NCI-H187 treated with DMSO at 0.1 percent for 48 hours (cell line): Measurements from ENCODE around the gene NUP160.
A peak's percentile ranks its signal among the peaks of the same experiment; 100 is the strongest.
"Not testable (repeated sequence)": the region's sequence is repeated elsewhere in the genome, so short reads cannot be mapped to it uniquely, and the experiment has no call there.

Experiments used
- DNase-seq: peaks from one replicate; lab custom pipeline; 2025; lab: John Stamatoyannopoulos, UW

The NUP160 gene

GRCh38 chr11:47847892-47848699 lies at the start of gene NUP160:
Gene NUP160, minus strand, starts transcription at chr11:47848350. Its CDS starts 32 bp downstream, at chr11:47848318.
- DNase-seq: peak; percentile 41

GRCh38 chr11:47896199-47896598 lies 48.0 kb upstream of the NUP160 start:
- DNase-seq: no peak

- DNase-seq: no peak
These were observed 46.9 kb upstream of the NUP160 start for GRCh38 chr11:47895035-47895434.

GRCh38 chr11:47892546-47893276 lies 44.6 kb upstream of the NUP160 start:
- not testable (repeated sequence) for DNase-seq

DNA sequence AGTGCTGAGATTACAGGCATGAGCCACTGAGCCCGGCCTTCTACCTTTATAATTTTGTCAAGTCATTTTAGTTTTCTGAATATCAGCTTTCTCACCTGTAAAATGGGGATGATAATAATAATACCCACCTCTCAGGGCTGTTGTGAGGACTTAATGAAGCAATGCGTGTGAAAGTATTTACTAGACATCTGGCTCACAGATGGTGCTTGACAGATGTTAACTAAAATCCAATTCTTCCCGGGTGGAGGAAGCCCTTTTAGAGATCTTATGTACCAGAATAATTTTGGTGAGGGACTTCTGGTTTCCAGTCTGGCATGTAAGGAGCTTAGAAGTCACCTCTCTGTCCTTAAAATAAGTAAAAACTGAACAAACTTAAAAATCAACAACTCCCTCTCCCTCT lies 43.7 kb upstream of the NUP160 start:
- no peak for DNase-seq

DNA sequence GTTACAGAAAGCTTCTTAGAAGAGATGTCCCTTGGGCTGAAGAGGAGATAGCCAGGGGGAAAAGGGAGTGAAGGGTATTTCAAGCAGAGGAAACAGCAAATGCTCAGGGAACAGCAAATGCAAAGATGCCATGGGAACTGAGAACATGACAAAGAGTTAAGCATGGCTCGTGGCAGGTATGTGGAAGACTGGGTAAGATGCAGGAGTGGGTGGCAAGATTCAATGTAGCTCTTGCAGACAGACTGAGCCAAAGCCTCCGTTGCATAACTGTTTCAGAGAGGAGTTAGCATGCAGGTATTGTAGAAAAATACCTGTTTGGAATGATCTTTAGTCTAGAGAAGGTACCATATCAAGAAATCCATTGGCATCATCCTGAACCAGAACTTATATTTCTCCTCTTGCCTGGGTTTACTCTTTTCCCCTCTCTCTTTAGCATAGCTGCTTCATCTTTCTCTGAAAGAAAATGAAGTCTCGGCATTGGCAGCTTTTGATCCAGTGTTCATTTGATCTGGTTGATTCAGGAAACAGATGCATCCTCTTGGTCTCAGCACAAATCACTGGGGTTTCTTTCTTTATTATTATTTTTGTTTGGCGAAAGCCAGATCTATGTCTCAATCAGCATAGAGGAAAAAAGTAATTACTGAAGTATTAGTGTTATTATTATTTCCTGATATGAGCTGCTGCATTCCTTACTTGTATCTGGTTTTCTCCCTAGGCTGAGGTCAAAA lies 41.7 kb upstream of the NUP160 start:
- no peak for DNase-seq

GRCh38 chr11:47887910-47888569 lies 39.9 kb upstream of the NUP160 start:
- no peak for DNase-seq

DNA sequence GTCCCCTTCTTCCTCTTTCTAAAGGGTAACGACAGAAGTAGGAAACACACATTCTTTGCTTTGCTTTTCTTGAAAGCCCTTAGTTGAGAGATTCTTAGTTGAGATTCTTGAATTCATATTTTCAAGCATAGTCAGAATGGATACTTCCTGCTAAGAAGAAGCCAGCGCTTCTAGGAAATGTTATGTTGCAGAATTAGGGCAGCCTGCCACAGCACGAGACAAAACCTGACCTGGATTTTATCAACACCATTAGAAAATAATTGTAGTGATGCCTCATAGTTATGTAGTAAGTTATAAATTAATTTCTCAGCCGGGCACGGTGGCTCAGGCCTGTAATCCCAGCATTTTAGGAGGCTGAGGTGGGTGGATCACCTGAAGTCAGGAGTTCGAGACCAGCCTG lies 37.9 kb upstream of the NUP160 start:
- DNase-seq: no peak

DNA sequence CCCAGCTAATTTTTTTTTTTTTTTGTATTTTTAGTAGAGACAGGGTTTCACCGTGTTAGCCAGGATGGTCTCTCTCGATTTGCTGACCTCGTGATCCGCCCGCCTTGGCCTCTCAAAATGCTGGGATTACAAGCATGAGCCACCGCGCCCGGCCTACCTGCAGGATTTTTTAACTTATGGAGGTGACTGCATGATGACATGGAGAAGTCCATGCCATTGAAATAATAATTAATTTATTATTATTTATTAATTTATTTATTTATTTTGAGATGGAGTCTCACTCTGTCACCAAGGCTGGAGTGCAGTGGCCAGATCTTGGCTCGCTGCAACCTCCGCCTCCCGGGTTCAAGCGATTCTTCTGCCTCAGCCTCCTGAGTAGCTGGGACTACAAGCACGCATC lies 34.3 kb upstream of the NUP160 start:
- DNase-seq: not testable (repeated sequence)

GRCh38 chr11:47881145-47881544 lies 33.0 kb upstream of the NUP160 start:
- DNase-seq: no peak

- no peak for DNase-seq
These were observed 31.4 kb upstream of the NUP160 start for GRCh38 chr11:47879259-47880158.

GRCh38 chr11:47875858-47876257 lies 27.7 kb upstream of the NUP160 start:
- not testable (repeated sequence) for DNase-seq

- DNase-seq: no peak
These were observed 22.3 kb upstream of the NUP160 start for GRCh38 chr11:47870404-47870803.

DNA sequence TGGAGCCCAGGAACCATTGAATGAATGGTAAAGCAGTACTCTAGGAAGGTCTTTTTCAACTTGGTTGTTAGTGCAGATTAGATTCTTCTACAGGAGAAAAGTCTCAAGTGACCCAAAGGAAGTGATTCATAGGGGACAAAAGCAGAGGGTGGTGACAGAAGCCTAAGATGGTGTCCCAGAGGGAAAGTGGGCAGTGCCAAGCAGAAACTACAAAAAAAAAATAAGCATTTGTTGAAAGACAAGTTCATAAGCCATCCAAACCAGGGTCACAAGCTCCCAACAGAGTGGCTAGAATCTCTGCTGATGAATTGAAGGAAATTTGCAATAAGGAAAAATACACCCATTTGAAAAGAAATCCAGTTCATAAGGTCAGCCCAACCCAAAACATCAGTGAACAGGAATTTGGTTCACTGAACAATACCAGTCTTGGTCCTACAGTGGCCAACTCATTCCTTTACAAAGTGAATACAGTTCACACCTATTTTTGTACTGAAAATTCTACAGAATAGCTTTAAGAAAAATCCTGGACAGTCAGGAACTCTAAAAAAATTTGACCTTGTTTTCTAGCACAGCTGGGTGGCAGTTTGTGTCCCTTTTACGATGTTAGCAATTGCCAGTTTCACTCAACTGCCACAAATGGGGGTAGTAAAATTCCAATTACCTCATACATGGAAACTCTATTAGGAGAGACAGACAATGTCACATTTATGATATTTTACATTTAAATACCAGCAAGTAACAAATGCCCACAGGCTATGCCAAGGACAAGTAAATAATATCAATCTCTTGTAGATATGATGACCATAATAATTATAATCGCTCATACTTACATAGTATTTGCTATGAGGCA lies 21.6 kb upstream of the NUP160 start:
- DNase-seq: no peak

DNA sequence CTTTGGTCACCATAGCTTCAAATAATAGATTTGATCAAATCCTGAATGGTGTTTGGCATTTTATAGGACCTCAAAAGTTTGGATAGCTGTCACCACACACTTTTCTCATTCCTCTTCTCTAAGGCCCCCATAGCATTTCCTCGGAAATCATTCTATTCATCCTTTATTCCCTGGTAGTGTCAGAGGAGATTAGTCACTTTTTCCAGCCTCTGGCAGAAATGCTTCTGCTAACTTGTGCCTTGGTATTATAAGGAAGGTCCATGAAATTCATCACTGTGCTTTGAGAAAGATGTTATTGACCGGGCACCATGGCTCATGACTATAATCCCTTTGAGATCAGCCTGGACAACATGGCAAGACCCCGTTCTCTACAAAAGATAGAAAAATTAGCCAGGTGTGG lies 19.7 kb upstream of the NUP160 start:
- no peak for DNase-seq

DNA sequence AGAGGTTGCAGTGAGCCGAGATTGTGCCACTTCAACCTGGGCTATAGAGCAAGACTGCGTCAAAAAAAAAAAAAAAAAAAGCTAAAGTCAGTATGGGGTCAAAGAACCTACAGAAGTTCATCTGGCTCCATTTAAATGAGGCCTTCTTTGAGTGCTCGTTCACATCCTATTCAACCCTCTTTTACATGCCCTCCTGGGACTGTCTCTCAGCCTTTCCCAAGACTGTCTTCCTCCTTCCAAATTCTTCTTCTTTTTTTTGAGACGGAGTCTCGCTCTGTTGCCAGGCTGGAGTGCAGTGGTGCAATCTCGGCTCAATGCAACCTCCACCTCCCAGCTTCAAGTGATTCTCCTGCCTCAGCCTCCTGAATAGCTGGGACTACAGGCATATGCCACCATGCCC lies 18.7 kb upstream of the NUP160 start:
- not testable (repeated sequence) for DNase-seq

DNA sequence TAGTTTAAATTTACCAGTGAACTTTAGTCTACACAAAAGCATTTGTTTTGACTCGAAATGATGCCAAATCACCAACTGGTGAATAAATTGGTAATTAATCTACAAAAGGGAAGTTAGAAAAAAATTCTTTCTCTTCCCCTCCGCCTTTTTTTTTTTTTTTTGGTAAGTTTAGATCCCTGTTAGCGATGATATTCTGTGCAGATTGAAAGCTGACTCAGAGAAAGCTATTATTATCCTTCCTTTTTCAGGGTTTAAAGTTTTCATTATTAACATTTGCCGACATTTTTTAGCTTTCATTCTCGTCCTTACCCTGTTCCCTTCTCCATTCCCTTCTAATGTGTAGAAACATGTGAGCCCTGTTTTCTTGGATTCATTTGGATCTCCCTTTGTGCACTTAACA lies 16.8 kb upstream of the NUP160 start:
- DNase-seq: no peak

DNA sequence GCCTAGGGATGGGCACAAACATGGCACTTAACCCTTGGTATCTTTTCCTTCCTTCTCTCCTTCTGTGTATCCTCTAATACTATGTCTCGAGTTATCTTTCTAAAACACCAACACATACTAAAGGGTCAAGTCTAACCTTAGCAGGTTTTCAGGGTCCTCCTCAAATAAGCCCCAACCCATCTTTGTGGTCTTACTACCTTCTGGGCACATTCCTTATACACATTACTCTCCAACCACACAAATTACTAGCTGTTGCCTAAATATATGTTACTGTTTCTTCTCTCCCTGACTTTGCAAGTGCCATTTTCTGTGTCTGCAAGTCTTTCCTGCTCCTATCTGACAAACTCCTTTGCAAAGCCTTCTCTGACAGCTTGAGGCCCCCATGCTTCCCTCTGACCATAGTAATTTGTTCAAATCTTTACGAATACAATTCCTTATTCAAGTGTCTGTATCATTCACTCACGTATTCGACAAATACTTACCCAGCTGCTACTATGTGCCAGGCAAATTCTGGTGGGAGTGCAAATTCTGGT lies 15.8 kb upstream of the NUP160 start:
- no peak for DNase-seq

GRCh38 chr11:47863189-47863897 lies 15.2 kb upstream of the NUP160 start:
- no peak for DNase-seq
